NCI-H2107 treated with DMSO at 0.1 percent for 48 hours (cell line): ENCODE data around the gene SGMS1.
"Not testable (repeated sequence)": the region's sequence is repeated elsewhere in the genome, so short reads cannot be mapped to it uniquely, and the experiment has no call there.

Experiments used
- DNase-seq: peaks from one replicate; lab custom pipeline; 2025; ENCODE audit not compliant: unreplicated experiment; lab: John Stamatoyannopoulos, UW

Gene SGMS1

GRCh38 chr10:50582766-50583762, 40.7 kb downstream of the SGMS1 start:
- no peak for DNase-seq

GRCh38 chr10:50582046-50582445, 41.7 kb downstream of the SGMS1 start:
- DNase-seq: no peak

DNA sequence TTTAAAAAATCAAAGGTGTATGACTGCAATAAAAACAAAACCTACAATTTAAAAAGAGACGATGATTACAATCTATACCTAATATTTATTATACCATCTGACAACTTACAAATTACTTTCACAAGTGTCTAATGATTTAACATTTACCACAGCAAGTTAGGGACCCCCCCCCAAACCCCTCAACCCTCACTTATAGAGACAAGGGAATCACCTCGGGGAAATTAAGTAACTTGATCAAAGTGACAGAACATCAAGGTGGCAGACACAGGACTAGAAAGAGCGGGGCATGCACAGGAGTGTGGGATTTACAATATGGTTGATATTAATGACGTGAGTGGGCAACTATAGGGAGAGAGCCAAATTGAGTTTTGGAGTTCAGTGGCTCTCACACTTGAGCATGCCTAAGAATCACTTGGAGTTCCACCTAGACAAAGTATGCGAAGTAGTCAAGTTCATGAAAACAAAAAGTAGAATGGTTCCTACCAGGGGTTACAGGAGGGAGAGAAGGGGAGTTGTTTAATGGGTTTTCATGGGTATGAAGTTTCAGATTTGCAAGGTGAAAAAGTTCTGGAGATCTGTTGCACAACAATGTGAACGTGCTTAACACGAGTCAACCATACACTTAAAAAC, 43.4 kb downstream of the SGMS1 start:
- DNase-seq: no peak

DNA sequence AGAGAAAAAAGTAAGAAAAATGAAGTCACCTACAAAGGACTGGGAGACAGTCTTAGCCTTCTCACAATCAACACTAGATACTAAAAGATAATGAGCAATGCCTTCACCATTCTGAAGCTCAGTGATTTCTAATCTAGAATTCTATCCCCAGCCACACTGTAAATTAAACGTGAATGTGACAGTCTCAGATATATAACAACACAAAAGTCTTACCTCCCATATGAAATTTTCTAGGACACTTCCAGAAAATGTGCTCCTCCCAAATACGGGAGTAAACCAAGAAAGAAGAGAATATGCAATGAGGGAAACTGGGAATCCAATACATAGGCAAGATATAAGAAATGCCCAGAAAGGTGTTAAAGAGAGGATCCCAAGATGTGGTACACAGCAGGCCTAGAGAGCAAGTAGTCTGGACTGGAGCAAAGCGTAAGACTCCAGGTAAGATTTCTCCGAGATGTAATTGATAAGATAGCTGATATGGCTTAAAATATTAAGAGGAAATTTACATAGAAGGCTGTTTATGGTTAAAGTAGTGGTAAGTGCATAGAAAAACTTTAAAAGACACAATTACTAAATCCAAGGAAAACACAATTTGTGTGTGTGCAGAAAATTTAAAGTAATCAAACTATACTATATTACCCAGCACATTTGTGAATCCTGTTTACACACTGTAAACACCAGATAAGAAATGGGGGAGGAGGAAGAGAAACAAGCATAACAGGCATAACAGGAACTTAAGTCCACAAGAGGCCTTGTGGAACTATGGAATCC, 44.1 kb downstream of the SGMS1 start:
- no peak for DNase-seq

DNA sequence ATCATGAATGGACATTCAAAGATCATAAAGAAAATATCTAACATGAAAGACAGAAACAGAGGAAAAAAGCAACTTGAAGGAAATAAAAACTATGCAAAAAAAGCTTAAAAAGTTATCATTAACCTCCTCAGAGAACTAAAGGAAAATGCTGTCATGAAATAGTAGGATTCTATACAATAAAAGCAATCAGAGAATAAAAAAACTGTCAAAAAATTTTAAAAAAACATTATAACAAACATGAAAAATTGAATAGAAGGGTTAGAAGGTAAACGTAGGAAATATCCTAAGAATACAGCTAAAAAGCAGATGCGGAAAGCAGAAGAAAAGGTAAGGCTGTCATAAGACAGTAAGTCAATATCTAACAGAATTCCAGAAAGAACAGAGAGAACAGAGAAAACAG, 44.8 kb downstream of the SGMS1 start:
- DNase-seq: no peak

DNA sequence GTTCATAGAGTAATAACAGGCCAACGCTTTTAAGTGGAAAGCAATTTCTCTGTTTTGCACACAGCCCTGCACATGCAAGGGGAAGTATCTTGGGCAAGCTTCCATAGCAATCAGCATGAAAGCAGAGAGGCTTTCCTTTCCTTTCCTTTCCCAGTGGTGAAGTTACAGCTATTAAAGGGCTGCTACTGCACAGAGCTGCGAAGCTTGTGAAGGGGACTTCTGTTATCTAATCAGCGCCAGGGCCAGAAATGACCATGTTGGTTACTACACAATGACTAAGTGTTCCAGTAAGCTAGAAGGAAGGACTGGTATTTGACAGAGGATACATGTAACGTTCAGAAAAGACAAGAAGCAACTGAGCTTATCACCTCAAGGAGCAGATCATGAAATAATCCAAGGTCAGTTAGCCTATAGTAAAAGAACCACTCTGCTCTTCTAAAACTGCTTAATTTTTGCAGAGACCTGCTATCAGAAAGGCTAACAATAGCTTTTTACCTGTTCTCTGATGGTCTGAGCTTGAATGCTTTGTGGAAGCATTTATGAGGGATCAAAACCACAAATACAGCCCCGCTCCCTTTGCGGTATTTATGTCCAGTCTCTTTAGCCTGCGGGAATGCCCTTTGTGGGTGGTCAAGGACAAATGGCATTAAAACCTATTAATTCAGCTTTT, 45.9 kb downstream of the SGMS1 start:
- no peak for DNase-seq

DNA sequence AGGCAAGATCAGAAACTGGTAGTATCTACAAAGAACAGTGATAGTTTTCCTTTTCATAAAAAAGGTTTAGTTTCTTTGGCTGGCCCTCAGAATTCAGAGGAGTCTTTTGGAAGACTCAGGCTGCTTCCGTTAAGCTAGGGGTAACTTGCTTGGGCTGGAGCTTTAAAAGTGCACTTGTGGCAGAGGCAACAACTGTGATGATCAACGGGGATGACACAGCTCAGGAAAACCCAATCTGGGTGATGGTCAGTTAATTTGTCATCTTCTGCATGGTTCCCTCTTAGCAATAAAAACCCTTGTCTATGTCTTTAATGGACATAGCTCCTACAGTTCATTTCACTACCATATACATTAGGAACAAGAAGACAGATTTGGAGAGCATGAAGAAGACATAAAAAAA, 46.7 kb downstream of the SGMS1 start:
- DNase-seq: no peak

DNA sequence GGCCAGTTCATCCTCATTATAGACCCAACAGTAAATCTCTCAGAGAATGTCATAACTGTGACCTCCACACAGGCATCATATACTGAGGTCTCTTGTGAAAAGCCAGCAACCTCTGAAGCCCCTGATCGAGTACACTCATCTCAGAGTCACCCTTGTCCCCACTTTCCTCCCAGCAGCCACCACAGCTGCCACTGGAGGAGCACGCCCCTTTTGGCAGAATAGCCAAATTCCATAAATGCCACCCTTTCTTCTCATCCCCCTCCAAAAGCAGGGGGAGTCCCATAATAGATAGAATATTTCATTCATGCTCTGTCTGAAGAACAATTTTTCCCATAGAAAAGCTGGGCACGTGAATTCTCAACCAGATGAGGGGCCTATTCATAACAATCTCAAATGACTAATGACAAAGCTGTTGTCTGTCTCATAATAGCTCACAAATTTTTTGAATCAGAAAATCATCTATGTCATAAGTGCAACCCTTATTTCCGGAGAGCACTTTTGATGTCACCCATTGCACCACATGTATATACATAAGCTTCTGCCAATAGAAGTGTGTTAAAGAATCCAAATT, 47.4 kb downstream of the SGMS1 start:
- no peak for DNase-seq

GRCh38 chr10:50575477-50576244, 48.1 kb downstream of the SGMS1 start:
- DNase-seq: no peak

DNA sequence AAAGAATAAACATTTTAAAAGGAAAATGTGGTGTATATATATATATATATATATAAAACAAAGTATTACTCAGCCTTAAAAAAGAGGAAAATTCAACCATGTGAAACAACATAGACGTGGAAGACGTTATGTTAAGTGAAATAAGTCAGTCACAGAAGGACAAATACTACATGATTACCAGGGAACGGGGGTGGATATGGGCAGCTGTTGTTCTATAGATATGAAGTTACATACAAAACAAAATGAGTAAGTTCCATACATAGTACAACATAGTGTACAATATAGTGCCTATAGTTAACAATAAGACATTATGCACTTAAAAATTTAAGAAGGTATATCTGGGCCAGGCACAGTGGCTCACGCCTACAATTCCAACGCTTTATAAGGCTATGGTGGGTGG, 48.8 kb downstream of the SGMS1 start:
- DNase-seq: no peak

DNA sequence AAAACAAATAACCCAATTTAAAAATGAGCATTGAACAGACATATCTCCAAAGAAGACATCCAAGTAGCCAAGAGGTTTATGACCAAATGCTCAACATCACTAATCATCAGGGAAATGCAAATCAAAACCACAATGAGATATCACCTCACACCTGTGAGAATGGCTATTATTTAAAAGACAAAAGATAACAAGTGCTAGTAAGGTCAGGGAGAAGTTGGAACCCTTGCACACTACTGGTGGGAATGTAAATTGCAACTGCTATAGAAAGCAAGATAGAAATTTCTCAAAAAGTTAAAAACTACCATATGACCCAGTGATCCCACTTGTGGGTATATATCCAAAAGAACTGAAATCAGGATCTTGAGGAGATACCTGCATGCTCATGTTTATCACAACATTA, 49.5 kb downstream of the SGMS1 start:
- no peak for DNase-seq

DNA sequence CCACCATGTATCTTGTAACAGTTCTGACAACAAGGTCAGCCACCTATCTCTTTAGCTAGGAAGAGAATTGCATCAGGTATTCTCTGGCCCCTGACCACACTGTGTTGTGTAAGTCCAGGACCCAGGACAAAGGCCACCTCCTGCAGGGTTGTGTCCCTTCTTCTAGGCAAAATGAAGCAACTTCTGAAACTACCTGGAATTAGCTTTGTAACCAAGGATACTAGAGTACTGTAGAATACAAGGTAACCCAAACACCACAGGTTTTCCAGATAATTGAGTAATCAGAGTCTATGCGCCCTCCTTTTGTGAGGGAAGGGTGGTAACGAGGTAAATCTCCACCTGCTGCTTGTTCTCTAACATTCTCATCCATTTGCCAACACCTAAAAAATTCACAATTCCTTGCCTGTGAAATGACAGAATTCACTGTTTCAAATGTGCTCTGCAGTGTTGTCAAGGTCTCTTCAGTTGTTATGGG, 51.7 kb downstream of the SGMS1 start:
- no peak for DNase-seq

DNA sequence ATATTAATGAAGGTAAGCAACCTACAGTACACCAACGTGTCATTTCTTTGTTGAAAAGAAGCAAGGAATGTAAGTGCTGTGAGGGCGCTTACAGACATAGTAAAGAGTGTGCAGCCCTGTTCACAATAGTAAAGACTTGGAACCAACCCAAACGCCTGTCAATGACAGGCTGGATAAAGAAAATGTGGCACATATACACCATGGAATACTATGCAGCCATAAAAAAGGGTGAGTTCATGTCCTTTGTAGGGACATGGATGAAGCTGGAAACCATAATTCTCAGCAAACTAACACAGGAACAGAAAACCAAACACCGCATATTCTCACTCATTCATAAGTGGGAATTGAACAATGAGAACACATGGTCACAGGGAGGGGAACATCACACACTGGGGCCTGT, 55.0 kb downstream of the SGMS1 start:
- not testable (repeated sequence) for DNase-seq

DNA sequence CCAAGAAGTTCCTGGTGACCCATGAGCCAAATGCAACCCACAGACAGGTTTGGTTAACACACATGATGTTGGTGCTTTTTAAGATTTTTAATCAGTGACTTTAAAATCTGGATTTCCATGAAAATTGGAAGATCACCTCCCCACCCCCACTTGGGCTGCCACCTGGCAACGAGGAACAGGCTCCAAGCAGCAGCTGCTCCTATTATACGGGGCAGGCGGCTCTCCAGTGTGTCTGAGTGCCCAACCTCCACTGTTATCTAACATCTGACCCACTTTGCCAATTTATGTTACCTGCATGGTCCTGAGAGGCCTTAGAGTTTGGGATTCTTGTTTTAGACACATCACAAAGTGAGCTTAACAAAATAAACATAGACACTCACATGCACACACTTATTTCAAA, 56.4 kb downstream of the SGMS1 start:
- peak; percentile 28 for DNase-seq

DNA sequence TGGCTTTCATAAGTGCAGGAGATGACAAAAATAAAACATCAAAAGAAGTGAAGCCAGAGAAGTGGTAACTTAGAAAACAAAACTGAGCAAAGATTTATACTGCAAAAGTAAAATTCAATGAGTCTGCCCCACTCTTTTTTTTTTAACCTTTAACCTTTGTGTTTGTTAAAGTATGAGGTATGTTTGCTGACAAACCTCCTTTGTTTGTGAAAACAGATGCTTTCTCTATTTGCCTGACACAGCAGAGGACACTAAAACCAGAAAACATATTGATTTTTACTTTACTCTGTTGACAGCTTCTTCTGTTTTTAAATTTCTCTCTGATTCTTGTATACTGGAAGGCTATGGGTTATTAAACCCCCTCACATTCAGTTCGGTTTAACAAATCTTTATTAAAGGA, 57.6 kb downstream of the SGMS1 start:
- no peak for DNase-seq

- DNase-seq: no peak
Measured at GRCh38 chr10:50565301-50566083, 58.3 kb downstream of the SGMS1 start.

- no peak for DNase-seq
Measured at GRCh38 chr10:50563906-50564305, 59.9 kb downstream of the SGMS1 start.

GRCh38 chr10:50561816-50562215, 61.9 kb downstream of the SGMS1 start:
- DNase-seq: peak; percentile 28

DNA sequence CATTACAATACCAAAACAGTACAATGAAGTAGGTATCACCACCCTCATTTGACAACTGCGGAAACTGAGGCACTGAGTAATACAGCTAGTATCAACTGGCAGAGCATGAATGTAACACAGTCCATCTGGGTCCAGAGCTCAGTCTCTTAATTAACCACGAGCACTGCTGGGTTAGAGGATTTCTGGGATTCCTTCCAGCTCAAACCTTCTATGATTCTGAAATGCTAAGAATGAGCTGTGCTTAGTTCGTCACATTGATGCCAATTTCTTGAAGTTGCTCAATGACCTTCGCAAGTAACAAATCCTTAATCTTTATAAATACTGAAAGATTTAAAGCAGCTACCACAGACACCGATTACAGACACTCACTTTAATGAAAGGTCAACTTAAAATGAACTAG, 62.5 kb downstream of the SGMS1 start:
- DNase-seq: no peak
